ENCODE data around the gene PLEKHG4. TPM values are rescaled to one million over a fixed set of nuclear protein-coding genes. Genes with fewer than 3 reads are reported as not detected.

Gene PLEKHG4
- total RNA-seq, 2 experiments from 2014 or later = 22.7 to 24.6 TPM

DNA sequence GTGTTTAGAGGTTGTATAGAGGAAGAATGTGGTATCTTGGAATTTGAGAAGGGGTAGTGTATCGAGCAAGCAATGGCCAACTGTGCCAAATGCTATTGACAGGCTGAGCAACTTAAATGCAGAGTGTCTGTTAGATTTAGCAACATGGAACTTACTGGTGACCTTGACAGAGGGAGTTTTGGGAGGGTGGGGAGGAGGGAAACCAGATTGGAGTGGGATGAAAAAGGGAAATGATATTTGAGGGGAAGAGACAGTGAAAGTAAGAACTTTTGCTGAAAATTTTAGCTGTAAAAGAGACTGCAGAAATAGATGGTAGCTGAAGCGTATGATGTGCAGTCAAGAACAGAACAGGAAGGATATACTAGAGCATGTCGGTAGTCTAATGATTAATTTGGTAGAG, 48.4 kb downstream of the PLEKHG4 start:
- Mint-ChIP-seq H3K27me3 (peaks cover 40% of the 10 kb centered on the region), H3K9me3 (no peaks in the 10 kb centered on the region), H3K36me3 (no peaks in the 10 kb centered on the region), H3K4me1 (ENCODE audit: low read depth) (peaks cover 5% of the 10 kb centered on the region), H3K27ac (no peak overlapping the region), H3K4me3 (no peak overlapping the region)
- POLR2A ChIA-PET = no interaction called here
- DNase-seq = no peak
- intact Hi-C loops (cut with micrococcal nuclease) = no loop called here
- CTCF ChIA-PET = interaction anchor here (1.3 to 2.0 kb wide), 3 partner anchors 17 to 25 kb away, joined by 3 to 6 read pairs (median 4); no protein-coding TSS in a partner anchor

DNA sequence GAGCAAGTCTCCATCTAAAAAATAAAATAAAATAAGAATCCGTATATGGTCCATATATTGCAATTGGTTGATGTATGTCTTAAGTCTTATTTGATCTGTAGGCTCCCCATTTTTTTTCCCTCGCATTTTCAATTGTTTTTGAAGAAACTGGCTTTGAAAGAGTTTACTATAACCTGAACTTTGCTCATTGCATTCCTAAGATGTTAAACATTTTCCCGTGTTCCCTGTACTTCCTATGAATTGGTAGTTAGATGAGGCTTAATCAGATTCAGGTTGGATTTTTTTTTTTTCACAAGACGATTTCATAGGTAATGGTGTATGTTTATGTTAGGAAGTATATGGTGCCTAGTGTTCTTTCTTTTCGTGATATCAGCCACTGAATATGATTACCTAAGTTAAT, 50.6 kb downstream of the PLEKHG4 start:
- Mint-ChIP-seq H3K27me3 (peaks cover 21% of the 10 kb centered on the region), H3K9me3 (peaks cover 5% of the 10 kb centered on the region)
- CTCF ChIA-PET = no interaction called here

DNA sequence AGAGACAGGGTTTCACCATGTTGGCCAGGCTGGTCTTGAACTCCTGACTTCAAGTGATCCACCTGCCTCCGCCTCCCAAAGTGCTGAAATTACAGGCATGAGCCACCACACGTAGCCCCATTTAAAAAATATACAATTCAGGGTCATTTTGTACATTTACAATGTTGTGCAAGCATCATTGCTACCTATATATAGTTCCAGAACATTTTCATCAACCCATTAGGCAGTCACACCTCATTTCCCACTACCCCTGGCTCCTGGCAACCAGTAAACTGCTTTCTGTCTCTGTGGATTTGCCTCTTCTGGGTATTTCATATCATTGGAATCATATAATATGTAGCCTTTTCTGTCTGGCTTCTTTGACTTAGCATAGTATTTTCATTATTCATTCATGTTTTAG, 54.0 kb downstream of the PLEKHG4 start:
- ChIA-PET CTCF (interaction anchor here (0.7 to 1.0 kb wide), 2 partner anchors 79 to 483 kb away, joined by 3 read pairs; no protein-coding TSS in a partner anchor), POLR2A (interaction anchor here (0.7 kb wide), 1 partner anchor 51 kb away, joined by 3 read pairs; no protein-coding TSS in a partner anchor)
- intact Hi-C loops (cut with micrococcal nuclease) = no loop called here
- Mint-ChIP-seq H3K4me1 (ENCODE audit: low read depth) (no peaks in the 10 kb centered on the region), H3K27ac (no peak overlapping the region), H3K36me3 (no peaks in the 10 kb centered on the region), H3K4me3 (no peak overlapping the region), H3K27me3 (peaks cover 5% of the 10 kb centered on the region), H3K9me3 (peaks cover 11% of the 10 kb centered on the region)
- no peak for DNase-seq

More for the DNA sequence above, 50.6 kb downstream of the PLEKHG4 start:
- H3K27ac Mint-ChIP-seq = no peak overlapping the region
- H3K4me3 Mint-ChIP-seq = no peak overlapping the region
- DNase-seq = no peak
- peaks cover 5% of the 10 kb centered on the region for H3K4me1 Mint-ChIP-seq (ENCODE audit: low read depth)
- H3K36me3 Mint-ChIP-seq = no peaks in the 10 kb centered on the region
- POLR2A ChIA-PET = no interaction called here
- intact Hi-C loops (cut with micrococcal nuclease) = no loop called here

DNA sequence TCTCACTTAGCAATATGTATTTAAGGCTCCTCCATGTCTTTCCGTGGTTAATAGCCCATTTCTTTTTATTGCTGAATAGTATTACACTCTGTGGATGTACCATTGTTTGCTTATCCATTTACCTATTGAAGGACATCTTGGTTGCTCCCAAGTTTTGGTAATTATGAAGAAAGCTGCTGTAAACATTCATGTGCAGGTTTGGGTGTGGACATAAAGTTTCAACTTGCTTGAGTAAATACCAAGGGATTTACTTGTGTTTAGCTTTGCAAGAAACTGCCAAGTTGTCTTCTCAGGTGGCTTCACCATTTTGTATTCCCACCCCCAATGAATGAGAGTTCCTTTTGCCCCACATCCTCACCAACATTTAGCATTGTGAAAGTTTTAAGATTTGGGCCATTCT, 56.8 kb downstream of the PLEKHG4 start:
- Mint-ChIP-seq H3K4me3 (no peak overlapping the region), H3K4me1 (ENCODE audit: low read depth) (no peaks in the 10 kb centered on the region), H3K9me3 (peaks cover 11% of the 10 kb centered on the region), H3K27ac (no peak overlapping the region), H3K27me3 (peaks cover 6% of the 10 kb centered on the region), H3K36me3 (no peaks in the 10 kb centered on the region)
- POLR2A ChIA-PET = no interaction called here
- CTCF ChIA-PET = interaction anchor here (1.2 kb wide), 1 partner anchor 64 kb away, joined by 3 read pairs; no protein-coding TSS in a partner anchor
- no peak for DNase-seq
- intact Hi-C loops (cut with micrococcal nuclease) = no loop called here

DNA sequence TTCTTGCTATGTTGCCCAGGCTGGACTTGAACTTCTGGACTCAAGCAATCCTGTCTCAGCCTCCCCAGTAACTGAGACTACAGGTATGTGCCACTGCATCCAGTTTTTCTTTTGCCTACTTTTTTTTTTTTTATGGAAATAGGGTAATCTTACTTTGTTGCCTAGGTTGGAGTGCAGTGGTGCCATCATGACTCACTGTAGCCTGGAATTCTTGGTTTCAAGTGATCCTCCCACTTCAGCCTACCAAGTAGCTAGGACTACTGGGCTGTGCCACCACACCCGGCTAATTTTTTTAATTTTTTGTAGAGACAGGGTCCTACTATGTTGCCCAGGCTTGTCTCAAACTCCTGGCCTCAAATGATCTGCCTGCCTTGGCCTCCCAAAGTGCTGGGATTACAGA, 57.3 kb downstream of the PLEKHG4 start:
- CTCF ChIA-PET = interaction anchor here (1.2 kb wide), 1 partner anchor 63 kb away, joined by 3 read pairs; no protein-coding TSS in a partner anchor
- H3K9me3 Mint-ChIP-seq = peaks cover 11% of the 10 kb centered on the region

More for the DNA sequence above, 57.3 kb downstream of the PLEKHG4 start:
- Mint-ChIP-seq H3K36me3 (no peaks in the 10 kb centered on the region), H3K27me3 (peaks cover 6% of the 10 kb centered on the region), H3K4me1 (ENCODE audit: low read depth) (no peaks in the 10 kb centered on the region), H3K27ac (no peak overlapping the region), H3K4me3 (no peak overlapping the region)
- no peak for DNase-seq
- intact Hi-C loops (cut with micrococcal nuclease) = no loop called here
- POLR2A ChIA-PET = no interaction called here

Other genes with a start within 250 kb of the PLEKHG4 start
- 10 to 100 TPM; 11.4 to 12.3 TPM for gene PHAF1, start 169.6 kb upstream of the PLEKHG4 start, total RNA-seq
- gene B3GNT9, start 128.5 kb upstream of the PLEKHG4 start, total RNA-seq = 1 to 10 TPM; 5.1 to 5.6 TPM
- gene TRADD, start 119.6 kb upstream of the PLEKHG4 start, total RNA-seq = 10 to 100 TPM; 41.7 to 43.2 TPM
- gene FBXL8, start 119.6 kb upstream of the PLEKHG4 start, total RNA-seq = 10 to 100 TPM; 24.1 to 25.7 TPM
- gene HSF4, start 114.8 kb upstream of the PLEKHG4 start, total RNA-seq = 10 to 100 TPM; 34.8 to 36.1 TPM
- gene NOL3, start 109.0 kb upstream of the PLEKHG4 start, total RNA-seq = 10 to 100 TPM; 14.8 to 20.1 TPM
- 10 to 100 TPM; 37.3 to 38.3 TPM for gene MATCAP1, start 95.6 kb upstream of the PLEKHG4 start, total RNA-seq
- not detected for gene EXOC3L1, start 89.4 kb upstream of the PLEKHG4 start, total RNA-seq
- 10 to 100 TPM; 91.6 to 92.3 TPM for gene E2F4, start 87.4 kb upstream of the PLEKHG4 start, total RNA-seq
- gene ELMO3, start 80.4 kb upstream of the PLEKHG4 start, total RNA-seq = 1 to 10 TPM; 5.1 to 5.9 TPM
- gene TMEM208, start 52.4 kb upstream of the PLEKHG4 start, total RNA-seq = 10 to 100 TPM; 36.7 to 39.3 TPM
- gene FHOD1, start 32.1 kb upstream of the PLEKHG4 start, total RNA-seq = 100 to 1,000 TPM in 1 of 2 experiments, 10 to 100 TPM in 1; 96.3 to 111 TPM
- 1 to 10 TPM; 5.9 to 6.1 TPM for gene SLC9A5, start 30.6 kb upstream of the PLEKHG4 start, total RNA-seq
- gene KCTD19, start 47.2 kb downstream of the PLEKHG4 start, total RNA-seq = 1 to 10 TPM; 1.2 to 2.5 TPM
- gene LRRC36, start 47.3 kb downstream of the PLEKHG4 start, total RNA-seq = under 1 TPM; 0.63 to 1.00 TPM
- gene TPPP3, start 114.0 kb downstream of the PLEKHG4 start, total RNA-seq = not detected
- under 1 TPM; 0.57 to 0.68 TPM for gene ZDHHC1, start 136.9 kb downstream of the PLEKHG4 start, total RNA-seq
- gene HSD11B2, start 151.6 kb downstream of the PLEKHG4 start, total RNA-seq = 1 to 10 TPM in 1 of 2 experiments, under 1 TPM in 1; 0.71 to 1.3 TPM
- 10 to 100 TPM; 25.0 to 26.3 TPM for gene ATP6V0D1, start 201.6 kb downstream of the PLEKHG4 start, total RNA-seq
- gene AGRP, start 204.0 kb downstream of the PLEKHG4 start, total RNA-seq = not detected
- 10 to 100 TPM; 33.4 to 37.9 TPM for gene RIPOR1, start 249.3 kb downstream of the PLEKHG4 start, total RNA-seq